Liver (tissue), 9 donors: ENCODE results near the gene DNAAF5. TPM values are rescaled to one million over a fixed set of nuclear protein-coding genes. Genes with fewer than 3 reads are reported as not detected.

Experiments
- DNase-seq: peaks from one replicate; pipeline ENCODE4 v3.0.0-alpha.2; 2017; ENCODE audit warnings: low spot score
- H3K27ac ChIP-seq, 2 donors: one replicate each; pipeline ENCODE4 v1.7.0; 2013; ENCODE audit warnings: inconsistent platforms in 2 of 2, low read length in 2 of 2, control low read depth in 1 of 2, low read depth in 1 of 2, mild to moderate bottlenecking in 1 of 2
- H3K27me3 ChIP-seq, 4 donors: one replicate each; pipeline versions ENCODE4 v1.6.1 to v1.7.0; 2013; ENCODE audit warnings: low read length in 3 of 4, inconsistent platforms in 1 of 4, mild to moderate bottlenecking in 1 of 4, moderate library complexity in 1 of 4; ENCODE audit not compliant: control insufficient read depth in 4 of 4, insufficient read depth in 4 of 4
- H3K36me3 ChIP-seq, 4 donors: one replicate each; pipeline versions ENCODE4 v1.6.1 to v1.7.0; 2013; ENCODE audit warnings: low read length in 3 of 4, mild to moderate bottlenecking in 3 of 4, low read depth in 1 of 4, moderate library complexity in 1 of 4; ENCODE audit not compliant: control insufficient read depth in 4 of 4, insufficient read depth in 3 of 4
- H3K4me1 ChIP-seq, 4 donors: one replicate each; pipeline versions ENCODE4 v1.6.1 to v1.7.0; 2013; ENCODE audit warnings: low read length in 3 of 4, mild to moderate bottlenecking in 3 of 4, moderate library complexity in 1 of 4; ENCODE audit not compliant: control insufficient read depth in 4 of 4, insufficient read depth in 4 of 4
- H3K4me3 ChIP-seq, 3 donors: one replicate each; pipeline versions ENCODE4 v1.6.1 to v1.7.0; 2013; ENCODE audit warnings: low read length in 3 of 3, control low read depth in 1 of 3, low read depth in 1 of 3, mild to moderate bottlenecking in 1 of 3
- H3K9ac ChIP-seq, 2 donors: one replicate each; pipeline ENCODE4 v1.7.0; 2013; ENCODE audit warnings: low read length in 2 of 2, mild to moderate bottlenecking in 2 of 2, moderate library complexity in 2 of 2, control low read depth in 1 of 2, low read depth in 1 of 2
- H3K9me3 ChIP-seq, 4 donors: one replicate each; pipeline versions ENCODE4 v1.6.1 to v1.7.0; 2013; ENCODE audit warnings: low read length in 3 of 4; ENCODE audit not compliant: control insufficient read depth in 4 of 4
- EGR1 ChIP-seq, 2 donors: IDR thresholded peaks; 2 replicates each; pipeline ENCODE4 v1.6.1; 2016 to 2018; ENCODE audit warnings: antibody characterized with exemption in 2 of 2, low read depth in 2 of 2
- FOXA1 ChIP-seq: IDR thresholded peaks from 2 replicates; pipeline ENCODE4 v1.6.1; 2016; ENCODE audit warnings: antibody characterized with exemption
- FOXA2 ChIP-seq: IDR thresholded peaks from 2 replicates; pipeline ENCODE4 v1.6.1; 2016; ENCODE audit warnings: antibody characterized with exemption
- GABPA ChIP-seq, 2 donors: IDR thresholded peaks in 1 of 2; conservative IDR thresholded peaks in 1 of 2; 2 replicates each; pipeline ENCODE4 v1.6.1; 2016; ENCODE audit warnings: antibody characterized with exemption in 2 of 2, mild to moderate bottlenecking in 1 of 2, moderate library complexity in 1 of 2
- HNF4A ChIP-seq, 2 donors: conservative IDR thresholded peaks; 2 replicates each; pipeline ENCODE4 v1.6.1; 2016; ENCODE audit warnings: antibody characterized with exemption in 2 of 2, mild to moderate bottlenecking in 2 of 2
- HNF4G ChIP-seq: IDR thresholded peaks from 2 replicates; pipeline ENCODE4 v1.6.1; 2016; ENCODE audit warnings: antibody characterized with exemption
- NR2F2 ChIP-seq: IDR thresholded peaks from 2 replicates; pipeline ENCODE4 v1.6.1; 2016; ENCODE audit warnings: antibody characterized with exemption
- RAD21 ChIP-seq, 2 donors: IDR thresholded peaks; 2 replicates each; pipeline ENCODE4 v1.6.1; 2016; ENCODE audit warnings: antibody characterized with exemption in 2 of 2, mild to moderate bottlenecking in 2 of 2
- RXRA ChIP-seq, 2 donors: IDR thresholded peaks; 2 replicates each; pipeline ENCODE4 v1.6.1; 2017 to 2018; ENCODE audit warnings: antibody characterized with exemption in 2 of 2, mild to moderate bottlenecking in 1 of 2
- SP1 ChIP-seq: IDR thresholded peaks from 2 replicates; pipeline ENCODE4 v1.6.1; 2018; ENCODE audit warnings: antibody characterized with exemption, mild to moderate bottlenecking
- TAF1 ChIP-seq: conservative IDR thresholded peaks from 2 replicates; pipeline ENCODE4 v1.6.1; 2016; ENCODE audit warnings: antibody characterized with exemption, mild to moderate bottlenecking
- WGBS: extraction: QIAGEN DNeasy Blood & Tissue Kit; methylation state at CpG from one replicate; pipeline ENCODE4 v1.1.7; 2013; 5-methylcytosine and 5-hydroxymethylcytosine counted together
- polyA plus RNA-seq, 2 donors: library from polyadenylated mRNA; stranded (reverse) in 1 of 2; unstranded in 1 of 2; fragments of 200-250 nt in 1 of 2; fragments of >200 nt in 1 of 2; fragmentation: Nextera tagmentation in 1 of 2; extraction: Ambion mirVana in 1 of 2; gene quantifications; one replicate each; pipeline versions ENCODE4 v1.2.1 to v1.2.3, GENCODE V29; 2013 to 2015
- total RNA-seq, 2 donors: library from RNA; depleted of rRNA; stranded (reverse); fragments of >200 nt; gene quantifications; one replicate each; pipeline ENCODE4 v1.2.3, GENCODE V29; 2014
- TF ChIP-seq, protein P1 (sequence below): IDR thresholded peaks from 2 replicates; pipeline ENCODE4 v1.6.1; 2016; ENCODE audit warnings: antibody characterized with exemption
- TF ChIP-seq, protein P2 (sequence below): IDR thresholded peaks from 2 replicates; pipeline ENCODE4 v1.6.1; 2016; ENCODE audit warnings: antibody characterized with exemption, mild to moderate bottlenecking
- TF ChIP-seq, protein P3 (sequence below): fragments of 150-350 bp; IDR thresholded peaks from 2 replicates; pipeline ENCODE4 v1.5.1; 2017; ENCODE audit warnings: improper control_type of control experiment, low read depth, low read length; ENCODE audit not compliant: missing input control
- donor health status: healthy.
- donor health status: healthy.
- donor health status: healthy.
- donor health status: healthy.
- donor health status: healthy.

DNAAF5 gene
- total and polyA plus RNA-seq, 4 donors = 3.1 to 11.1 (median 9.5) TPM

GRCh38 chr7:767941-768731 lies 41.6 kb downstream of the DNAAF5 start:
- H3K36me3 ChIP-seq = peaks cover 3 to 27% (median 13%) of the 10 kb centered on the region in 4 donors
- WGBS = 93% methylated on average over 65 of the region's 65 CpGs
- H3K27me3 ChIP-seq = no peaks in the 10 kb centered on the region
- no peak overlapping the region for H3K9ac ChIP-seq
- no peak overlapping the region for H3K27ac ChIP-seq
- no peak overlapping the region for H3K4me3 ChIP-seq
- DNase-seq = no peak
- no peaks in the 10 kb centered on the region for H3K4me1 ChIP-seq
- H3K9me3 ChIP-seq = no peaks in the 10 kb centered on the region
- no peak for TF ChIP-seq HNF4G
- TF ChIP-seq, protein P1, sequence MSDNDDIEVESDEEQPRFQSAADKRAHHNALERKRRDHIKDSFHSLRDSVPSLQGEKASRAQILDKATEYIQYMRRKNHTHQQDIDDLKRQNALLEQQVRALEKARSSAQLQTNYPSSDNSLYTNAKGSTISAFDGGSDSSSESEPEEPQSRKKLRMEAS = no peak
- TF ChIP-seq SP1 = no peak
- TF ChIP-seq NR2F2 = no peak
- no peak for TF ChIP-seq GABPA (IDR thresholded peaks at IDR 0.05 in 1 of 2, conservative IDR thresholded peaks at IDR 0.05 in 1 of 2)
- no peak for TF ChIP-seq RXRA (IDR thresholded peaks at IDR 0.05)
- TF ChIP-seq FOXA2 = no peak
- no peak for TF ChIP-seq FOXA1
- TF ChIP-seq, protein P2, sequence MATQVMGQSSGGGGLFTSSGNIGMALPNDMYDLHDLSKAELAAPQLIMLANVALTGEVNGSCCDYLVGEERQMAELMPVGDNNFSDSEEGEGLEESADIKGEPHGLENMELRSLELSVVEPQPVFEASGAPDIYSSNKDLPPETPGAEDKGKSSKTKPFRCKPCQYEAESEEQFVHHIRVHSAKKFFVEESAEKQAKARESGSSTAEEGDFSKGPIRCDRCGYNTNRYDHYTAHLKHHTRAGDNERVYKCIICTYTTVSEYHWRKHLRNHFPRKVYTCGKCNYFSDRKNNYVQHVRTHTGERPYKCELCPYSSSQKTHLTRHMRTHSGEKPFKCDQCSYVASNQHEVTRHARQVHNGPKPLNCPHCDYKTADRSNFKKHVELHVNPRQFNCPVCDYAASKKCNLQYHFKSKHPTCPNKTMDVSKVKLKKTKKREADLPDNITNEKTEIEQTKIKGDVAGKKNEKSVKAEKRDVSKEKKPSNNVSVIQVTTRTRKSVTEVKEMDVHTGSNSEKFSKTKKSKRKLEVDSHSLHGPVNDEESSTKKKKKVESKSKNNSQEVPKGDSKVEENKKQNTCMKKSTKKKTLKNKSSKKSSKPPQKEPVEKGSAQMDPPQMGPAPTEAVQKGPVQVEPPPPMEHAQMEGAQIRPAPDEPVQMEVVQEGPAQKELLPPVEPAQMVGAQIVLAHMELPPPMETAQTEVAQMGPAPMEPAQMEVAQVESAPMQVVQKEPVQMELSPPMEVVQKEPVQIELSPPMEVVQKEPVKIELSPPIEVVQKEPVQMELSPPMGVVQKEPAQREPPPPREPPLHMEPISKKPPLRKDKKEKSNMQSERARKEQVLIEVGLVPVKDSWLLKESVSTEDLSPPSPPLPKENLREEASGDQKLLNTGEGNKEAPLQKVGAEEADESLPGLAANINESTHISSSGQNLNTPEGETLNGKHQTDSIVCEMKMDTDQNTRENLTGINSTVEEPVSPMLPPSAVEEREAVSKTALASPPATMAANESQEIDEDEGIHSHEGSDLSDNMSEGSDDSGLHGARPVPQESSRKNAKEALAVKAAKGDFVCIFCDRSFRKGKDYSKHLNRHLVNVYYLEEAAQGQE = no peak
- no peak for TF ChIP-seq HNF4A (conservative IDR thresholded peaks at IDR 0.05)
- no peak for TF ChIP-seq RAD21 (IDR thresholded peaks at IDR 0.05)
- TF ChIP-seq TAF1 = no peak
- TF ChIP-seq, protein P3, sequence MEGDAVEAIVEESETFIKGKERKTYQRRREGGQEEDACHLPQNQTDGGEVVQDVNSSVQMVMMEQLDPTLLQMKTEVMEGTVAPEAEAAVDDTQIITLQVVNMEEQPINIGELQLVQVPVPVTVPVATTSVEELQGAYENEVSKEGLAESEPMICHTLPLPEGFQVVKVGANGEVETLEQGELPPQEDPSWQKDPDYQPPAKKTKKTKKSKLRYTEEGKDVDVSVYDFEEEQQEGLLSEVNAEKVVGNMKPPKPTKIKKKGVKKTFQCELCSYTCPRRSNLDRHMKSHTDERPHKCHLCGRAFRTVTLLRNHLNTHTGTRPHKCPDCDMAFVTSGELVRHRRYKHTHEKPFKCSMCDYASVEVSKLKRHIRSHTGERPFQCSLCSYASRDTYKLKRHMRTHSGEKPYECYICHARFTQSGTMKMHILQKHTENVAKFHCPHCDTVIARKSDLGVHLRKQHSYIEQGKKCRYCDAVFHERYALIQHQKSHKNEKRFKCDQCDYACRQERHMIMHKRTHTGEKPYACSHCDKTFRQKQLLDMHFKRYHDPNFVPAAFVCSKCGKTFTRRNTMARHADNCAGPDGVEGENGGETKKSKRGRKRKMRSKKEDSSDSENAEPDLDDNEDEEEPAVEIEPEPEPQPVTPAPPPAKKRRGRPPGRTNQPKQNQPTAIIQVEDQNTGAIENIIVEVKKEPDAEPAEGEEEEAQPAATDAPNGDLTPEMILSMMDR = no peak
- no peak for TF ChIP-seq EGR1 (IDR thresholded peaks at IDR 0.05; ENCODE audit: low read depth in 2 of 2)

DNA sequence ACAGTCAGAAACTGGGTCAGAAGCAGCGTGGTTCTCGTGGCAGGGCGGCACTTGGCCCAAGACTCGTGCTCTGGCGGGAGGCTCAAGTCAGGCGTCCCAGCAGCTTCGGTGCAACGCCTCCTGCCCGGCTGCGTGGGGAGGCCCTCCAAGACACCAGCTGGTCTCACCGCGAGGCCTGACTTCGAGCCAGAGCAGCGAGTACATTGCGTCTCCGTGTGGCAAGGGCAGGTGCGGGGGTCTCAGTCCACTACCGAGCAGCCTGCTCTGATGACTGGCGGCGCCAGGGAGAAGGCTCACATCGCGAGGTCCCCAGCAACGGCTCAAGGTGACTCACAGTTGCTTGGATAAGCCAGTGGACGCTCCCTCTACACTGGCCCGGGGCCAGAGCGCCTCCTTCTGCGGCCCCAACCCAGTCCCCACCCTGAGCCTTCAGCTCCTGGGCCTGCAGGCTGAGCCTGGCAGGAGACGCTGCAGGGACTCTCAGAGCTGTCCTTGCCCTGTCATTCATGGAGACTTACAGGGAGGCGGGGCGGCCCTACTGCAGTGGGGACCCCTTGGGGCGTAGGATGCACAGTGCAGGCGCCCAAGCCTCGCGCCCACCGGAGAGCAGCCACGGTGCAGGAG lies 42.5 kb downstream of the DNAAF5 start:
- TF ChIP-seq RXRA (IDR thresholded peaks at IDR 0.05) (no peak), HNF4A (conservative IDR thresholded peaks at IDR 0.05) (no peak), NR2F2 (no peak), SP1 (no peak)
- H3K4me3 ChIP-seq = no peak overlapping the region
- 92% methylated on average over 36 of the region's 36 CpGs for WGBS
- peaks cover 4 to 22% (median 8%) of the 10 kb centered on the region in 4 donors for H3K36me3 ChIP-seq
- no peak overlapping the region for H3K27ac ChIP-seq
- H3K4me1 ChIP-seq = no peaks in the 10 kb centered on the region
- no peak overlapping the region for H3K9ac ChIP-seq
- no peak for DNase-seq
- H3K9me3 ChIP-seq = no peaks in the 10 kb centered on the region
- no peaks in the 10 kb centered on the region for H3K27me3 ChIP-seq
